H1 (cell line): Measurements from ENCODE around the gene ARHGEF39. TPM values are rescaled to one million over a fixed set of nuclear protein-coding genes. Genes with fewer than 3 reads are reported as not detected.

Source experiments
- CTCF ChIA-PET: fragments of 300-600 bp; sonication (Branson Sonifier 250); formaldehyde crosslinking; loops from one replicate; lab custom pipeline; 2021; ENCODE audit not compliant: partially characterized antibody; lab: Charles Lee
- POLR2A ChIA-PET: fragments of 300-600 bp; sonication (Branson Sonifier 250); formaldehyde crosslinking; loops from one replicate; lab custom pipeline; 2021; ENCODE audit warnings: inconsistent platforms; ENCODE audit not compliant: partially characterized antibody; lab: Charles Lee
- DNase-seq, 2 experiments: peaks; one replicate each; pipeline versions ENCODE4 v3.0.0 to v3.0.0-alpha.2; 2010 to 2022; ENCODE audit warnings: low spot score in 2 of 2, low read depth in 1 of 2, mixed read lengths in 1 of 2
- FAIRE-seq: peaks from 2 replicates; lab custom pipeline; 2011; peaks lifted over from hg19 to GRCh38; lab: Jason Lieb, UNC
- H2AFZ ChIP-seq: 2 replicates; pipeline ENCODE4 v1.8.1; 2012; ENCODE audit warnings: low read length, inconsistent platforms
- H2AK5ac ChIP-seq: 2 replicates; pipeline ENCODE4 v1.6.1; 2013; ENCODE audit warnings: low read depth, low read length
- H2BK120ac ChIP-seq: replicated peaks from 2 replicates; pipeline ENCODE3; 2013; ENCODE audit warnings: low read depth, low read length, inconsistent platforms
- H2BK12ac ChIP-seq: 2 replicates; pipeline ENCODE4 v1.6.1; 2013; ENCODE audit warnings: low read depth, low read length
- H2BK15ac ChIP-seq: 2 replicates; pipeline ENCODE4 v1.6.1; 2013; ENCODE audit warnings: low read length
- H2BK20ac ChIP-seq: 2 replicates; pipeline ENCODE4 v1.6.1; 2013; ENCODE audit warnings: low read length
- H2BK5ac ChIP-seq: 2 replicates; pipeline ENCODE4 v1.6.1; 2013; ENCODE audit warnings: low read depth, low read length
- H3K14ac ChIP-seq: 2 replicates; pipeline ENCODE4 v1.6.1; 2013; ENCODE audit warnings: inconsistent platforms; ENCODE audit not compliant: insufficient read length
- H3K18ac ChIP-seq: 2 replicates; pipeline ENCODE4 v1.6.1; 2013; ENCODE audit warnings: low read length; ENCODE audit errors: extremely low read depth
- H3K23ac ChIP-seq: 2 replicates; pipeline ENCODE4 v1.6.1; 2013; ENCODE audit warnings: inconsistent platforms; ENCODE audit not compliant: insufficient read length
- H3K23me2 ChIP-seq: 2 replicates; pipeline ENCODE4 v1.6.1; 2013; ENCODE audit warnings: low read depth, low read length
- H3K27ac ChIP-seq: 2 replicates; pipeline ENCODE4 v1.6.1; 2011; ENCODE audit warnings: low read depth, low read length, inconsistent platforms
- H3K27me3 ChIP-seq, 4 experiments: replicated peaks in 1 of 4; 1 replicate in 1 of 4; 2 replicates in 3 of 4; pipeline versions ENCODE4 v1.6.1 to v1.8.1; 2011 to 2013; ENCODE audit warnings: low read length in 3 of 4, mild to moderate bottlenecking in 3 of 4, inconsistent platforms in 2 of 4, mixed read lengths in 2 of 4, moderate library complexity in 1 of 4; ENCODE audit not compliant: control insufficient read depth in 3 of 4, insufficient read depth in 3 of 4; ENCODE audit errors: extremely low read depth in 1 of 4
- H3K36me3 ChIP-seq, 4 experiments: 2 replicates each; pipeline versions ENCODE4 v1.6.1 to v1.8.1; 2011 to 2013; ENCODE audit warnings: mild to moderate bottlenecking in 4 of 4, low read length in 3 of 4, moderate library complexity in 2 of 4, control low read depth in 1 of 4, inconsistent platforms in 1 of 4; ENCODE audit not compliant: insufficient read depth in 4 of 4, control insufficient read depth in 2 of 4
- H3K4ac ChIP-seq: replicated peaks from 2 replicates; pipeline ENCODE3; 2013; ENCODE audit warnings: low read length, low read depth, mixed read lengths, inconsistent platforms; ENCODE audit not compliant: insufficient read length
- H3K4me1 ChIP-seq, 4 experiments: replicated peaks in 1 of 4; 1 replicate in 1 of 4; 2 replicates in 3 of 4; pipeline versions ENCODE4 v1.6.1 to v1.8.1; 2011 to 2013; ENCODE audit warnings: low read length in 3 of 4, inconsistent platforms in 2 of 4, mixed read lengths in 1 of 4; ENCODE audit not compliant: insufficient read depth in 4 of 4, control insufficient read depth in 3 of 4
- H3K4me2 ChIP-seq, 2 experiments: 2 replicates each; pipeline versions ENCODE4 v1.6.1 to v1.8.1; 2011 to 2013; ENCODE audit warnings: low read depth in 2 of 2, low read length in 2 of 2, control low read depth in 1 of 2, inconsistent platforms in 1 of 2, mild to moderate bottlenecking in 1 of 2; ENCODE audit not compliant: insufficient read depth in 1 of 2
- H3K4me3 ChIP-seq, 4 experiments: fragments of 200-600, 300-600 bp in 1 of 4; sonication (generic), shearing (Covaris generic), sonication (Bioruptor Twin) in 1 of 4; 2 replicates each; pipeline versions ENCODE4 v1.5.1 to v1.8.1; 2011 to 2016; ENCODE audit warnings: low read length in 4 of 4, low read depth in 3 of 4, control low read depth in 2 of 4, inconsistent platforms in 2 of 4, mild to moderate bottlenecking in 2 of 4, mixed read lengths in 1 of 4, moderate library complexity in 1 of 4; ENCODE audit not compliant: insufficient read depth in 2 of 4; ENCODE audit errors: extremely low read depth in 1 of 4
- H3K56ac ChIP-seq: replicated peaks from 2 replicates; pipeline ENCODE3; 2013; ENCODE audit warnings: low read depth, mild to moderate bottlenecking, mixed read lengths, low read length, inconsistent platforms; ENCODE audit not compliant: insufficient read length
- H3K79me1 ChIP-seq: 2 replicates; pipeline ENCODE4 v1.6.1; 2013; ENCODE audit warnings: low read depth, low read length, control low read depth
- H3K79me2 ChIP-seq, 2 experiments: 2 replicates each; pipeline versions ENCODE4 v1.6.1 to v1.8.1; 2012 to 2013; ENCODE audit warnings: low read length in 2 of 2, mild to moderate bottlenecking in 2 of 2, inconsistent platforms in 1 of 2; ENCODE audit not compliant: insufficient read depth in 2 of 2, control insufficient read depth in 1 of 2
- H3K9ac ChIP-seq, 4 experiments: replicated peaks in 1 of 4; 1 replicate in 1 of 4; 2 replicates in 3 of 4; pipeline versions ENCODE4 v1.6.1 to v1.8.1; 2011 to 2013; ENCODE audit warnings: low read depth in 3 of 4, low read length in 3 of 4, control low read depth in 2 of 4, mild to moderate bottlenecking in 2 of 4, moderate library complexity in 2 of 4, inconsistent platforms in 1 of 4; ENCODE audit errors: extremely low read depth in 1 of 4
- H3K9me3 ChIP-seq, 2 experiments: 2 replicates each; pipeline versions ENCODE4 v1.6.1 to v1.8.1; 2012 to 2013; ENCODE audit warnings: mild to moderate bottlenecking in 2 of 2, moderate library complexity in 2 of 2, control low read depth in 1 of 2, inconsistent platforms in 1 of 2, low read depth in 1 of 2, low read length in 1 of 2, mixed read lengths in 1 of 2; ENCODE audit not compliant: insufficient read depth in 2 of 2
- H4K20me1 ChIP-seq, 2 experiments: replicated peaks in 1 of 2; 2 replicates each; pipeline versions ENCODE3 to v1.8.1; 2011 to 2013; ENCODE audit warnings: inconsistent platforms in 2 of 2, low read length in 2 of 2, mild to moderate bottlenecking in 1 of 2; ENCODE audit not compliant: insufficient read depth in 2 of 2, control insufficient read depth in 1 of 2
- H4K5ac ChIP-seq: 2 replicates; pipeline ENCODE4 v1.6.1; 2013; ENCODE audit warnings: low read length, low read depth, mixed read lengths, inconsistent platforms; ENCODE audit not compliant: insufficient read length
- H4K8ac ChIP-seq: 2 replicates; pipeline ENCODE4 v1.8.0; 2013; ENCODE audit warnings: mild to moderate bottlenecking, moderate library complexity, low read length, inconsistent platforms; ENCODE audit not compliant: insufficient read depth; ENCODE audit errors: extremely low read depth
- H4K91ac ChIP-seq: replicated peaks from 2 replicates; pipeline ENCODE3; 2013; ENCODE audit warnings: low read length, mixed read lengths, inconsistent platforms; ENCODE audit not compliant: insufficient read length
- CBX5 ChIP-seq: fragments of 300-800, 300-1000 bp; sonication (generic); IDR thresholded peaks from 2 replicates; pipeline ENCODE4 v1.7.1; 2016; ENCODE audit warnings: antibody characterized with exemption, low read length, low read depth
- CEBPB ChIP-seq: IDR thresholded peaks from 2 replicates; pipeline ENCODE4 v1.6.1; 2012; ENCODE audit warnings: low read depth, low read length
- CTBP2 ChIP-seq: IDR thresholded peaks from 2 replicates; pipeline ENCODE4 v1.7.0; 2011; ENCODE audit warnings: borderline replicate concordance, mild to moderate bottlenecking, moderate library complexity, mixed read lengths, low read length; ENCODE audit not compliant: insufficient read depth, insufficient read length
- HDAC2 ChIP-seq, 2 experiments: fragments of 300-600 bp in 1 of 2; sonication (generic) in 1 of 2; IDR thresholded peaks; 2 replicates each; pipeline ENCODE4 v1.6.1; 2011 to 2012; ENCODE audit warnings: low read depth in 2 of 2, low read length in 2 of 2, mild to moderate bottlenecking in 2 of 2, moderate library complexity in 2 of 2, borderline replicate concordance in 1 of 2, inconsistent platforms in 1 of 2
- RXRA ChIP-seq: IDR thresholded peaks from 2 replicates; pipeline ENCODE4 v1.6.1; 2011; ENCODE audit warnings: low read depth, mild to moderate bottlenecking, low read length, moderate library complexity; ENCODE audit not compliant: insufficient read depth
- SIN3A ChIP-seq, 2 experiments: IDR thresholded peaks in 1 of 2; conservative IDR thresholded peaks in 1 of 2; 2 replicates each; pipeline ENCODE4 v1.6.1; 2011 to 2012; ENCODE audit warnings: low read length in 2 of 2, improper control_type of control experiment in 1 of 2, low read depth in 1 of 2, mild to moderate bottlenecking in 1 of 2
- SIX5 ChIP-seq: IDR thresholded peaks from 2 replicates; pipeline ENCODE4 v1.6.1; 2011; ENCODE audit warnings: mild to moderate bottlenecking, low read depth, low read length
- SUZ12 ChIP-seq: fragments of 200-600 bp; sonication (generic); IDR thresholded peaks from 2 replicates; pipeline ENCODE4 v1.6.1; 2012; ENCODE audit warnings: mild to moderate bottlenecking, inconsistent platforms, low read length, moderate library complexity, mixed read lengths
- YY1 ChIP-seq: IDR thresholded peaks from 2 replicates; pipeline ENCODE4 v1.6.1; 2011; ENCODE audit warnings: low read depth, mild to moderate bottlenecking, low read length
- WGBS, 2 experiments: shearing (Covaris generic) in 1 of 2; methylation state at CpG; one replicate each; pipeline versions ENCODE4 v1.1.6 to v1.1.7; 2013 to 2015; ENCODE audit warnings: low lambda C conversion rate in 2 of 2, mixed read lengths in 2 of 2, inconsistent platforms in 1 of 2, low coverage in 1 of 2, missing lambda C conversion rate in 1 of 2; ENCODE audit not compliant: insufficient replicate concordance in 2 of 2, insufficient coverage in 1 of 2, insufficient read length in 1 of 2; ENCODE audit errors: extremely low coverage in 1 of 2, missing lambda C conversion rate in 1 of 2; 5-methylcytosine and 5-hydroxymethylcytosine counted together
- polyA plus RNA-seq, 7 experiments: library from polyadenylated mRNA; depleted of rRNA in 3 of 7; stranded (reverse) in 5 of 7; unstranded in 2 of 7; fragments of >200 nt in 5 of 7; fragments of 200-250 nt in 2 of 7; gene quantifications; 1 replicate in 5 of 7; 2 replicates in 1 of 7; 4 replicates in 1 of 7; pipeline versions ENCODE4 v1.2.1 to v1.2.3, GENCODE V29; 2011 to 2013; ENCODE audit warnings: missing spikeins in 2 of 7, mixed read lengths in 2 of 7
- total RNA-seq: library from RNA; stranded (reverse); fragmentation: NEBNext Ultra II Directional; extraction: Animal tissue kit (Norgen Biotek cat#: 25700); gene quantifications from 2 replicates; pipeline ENCODE4 v1.2.1, GENCODE V29; 2021
- TF ChIP-seq, protein P1 (sequence below): IDR thresholded peaks from 2 replicates; pipeline ENCODE4 v1.6.1; 2011; ENCODE audit warnings: low read length, improper control_type of control experiment

Gene ARHGEF39
- total and polyA plus RNA-seq, 2 of the 8 experiments (the other 6 are each of a cell fraction or from before 2014, with no cell fraction given) = 18.6 to 18.7 TPM

DNA sequence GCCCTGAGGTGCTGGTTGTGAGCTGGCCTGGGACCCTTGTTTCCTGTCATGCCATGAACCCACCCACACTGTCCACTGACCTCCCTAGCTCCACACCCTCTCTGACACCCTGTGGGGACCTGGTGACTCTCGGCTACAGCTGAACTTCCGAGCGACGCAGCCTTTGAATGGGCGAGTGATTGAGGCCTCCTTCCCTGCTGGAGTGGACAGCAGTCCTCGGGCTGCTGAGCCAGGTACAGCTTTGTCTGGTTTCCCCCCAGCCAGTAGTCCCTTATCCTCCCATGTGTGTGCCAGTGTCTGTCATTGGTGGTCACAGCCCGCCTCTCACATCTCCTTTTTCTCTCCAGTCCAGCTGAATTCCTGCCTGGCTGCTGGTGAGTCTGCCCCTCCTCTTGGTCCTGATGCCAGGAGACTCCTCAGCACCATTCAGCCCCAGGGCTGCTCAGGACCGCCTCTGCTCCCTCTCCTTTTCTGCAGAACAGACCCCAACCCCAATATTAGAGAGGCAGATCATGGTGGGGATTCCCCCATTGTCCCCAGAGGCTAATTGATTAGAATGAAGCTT, 14.9 kb upstream of the ARHGEF39 start:
- 95% methylated on average over 8 of the region's 8 CpGs; no CpG with 5 or more reads in 1 of the 2 experiments for WGBS, 2 experiments
- no peak for DNase-seq
- H2BK5ac ChIP-seq = no peak overlapping the region
- peaks cover 0 to 12% (median 4%) of the 10 kb centered on the region in 4 experiments; a peak in 5 of 7 replicates for H3K4me1 ChIP-seq
- no peak overlapping the region for H3K23ac ChIP-seq
- no peak overlapping the region for H2BK20ac ChIP-seq
- H4K8ac ChIP-seq = no peak overlapping the region
- no peak overlapping the region for H2BK120ac ChIP-seq
- no peak overlapping the region for H3K18ac ChIP-seq
- H3K9ac ChIP-seq = no peak overlapping the region; a peak in 1 of 7 replicates
- peaks cover 2% of the 10 kb centered on the region; the same call in 1 of the 2 replicates for H3K23me2 ChIP-seq
- no peak overlapping the region for H2BK15ac ChIP-seq
- no peak overlapping the region for H3K14ac ChIP-seq
- no peak overlapping the region for H3K4ac ChIP-seq
- no peak overlapping the region for H2BK12ac ChIP-seq
- H4K5ac ChIP-seq = no peak overlapping the region
- peaks cover 8 to 30% (median 20%) of the 10 kb centered on the region in 4 experiments; a peak in 6 of 8 replicates for H3K36me3 ChIP-seq
- no peak overlapping the region for H2AK5ac ChIP-seq
- H3K4me3 ChIP-seq = no peak overlapping the region
- H3K27me3 ChIP-seq = peaks cover 0 to 3% (median 1%) of the 10 kb centered on the region in 4 experiments; a peak in 3 of 7 replicates
- H3K56ac ChIP-seq = no peak overlapping the region
- H3K27ac ChIP-seq = no peak overlapping the region
- H3K79me1 ChIP-seq = no peaks in the 10 kb centered on the region
- ChIA-PET POLR2A (interaction anchor here (0.7 to 8.4 kb wide), 11 partner anchors 8 to 61 kb away, joined by 3 to 55 read pairs (median 4); partner anchors contain the start of genes ARHGEF39, CREB3, TLN1 and TPM2), CTCF (interaction anchor here (0.7 to 2.8 kb wide), 14 partner anchors 9 to 227 kb away, joined by 3 to 23 read pairs (median 4); partner anchors contain the start of genes ARHGEF39, CCDC107 and RMRP)
- no peak overlapping the region for H4K91ac ChIP-seq
- no peak overlapping the region for H2AFZ ChIP-seq
- no peaks in the 10 kb centered on the region for H3K9me3 ChIP-seq
- FAIRE-seq = no peak
- peaks cover 2 to 6% of the 10 kb centered on the region in 2 experiments for H4K20me1 ChIP-seq
- no peak overlapping the region for H3K4me2 ChIP-seq
- H3K79me2 ChIP-seq = no peaks in the 10 kb centered on the region
- TF ChIP-seq CTBP2 = no peak
- no peak for TF ChIP-seq SIX5
- TF ChIP-seq CEBPB = no peak
- TF ChIP-seq SUZ12 = no peak
- no peak for TF ChIP-seq SIN3A (conservative IDR thresholded peaks at IDR 0.05 in 1 of 2, IDR thresholded peaks at IDR 0.05 in 1 of 2; ENCODE audit: low read depth in 1 of 2, low read length in 2 of 2)
- TF ChIP-seq CBX5 = no peak
- TF ChIP-seq, protein P1, sequence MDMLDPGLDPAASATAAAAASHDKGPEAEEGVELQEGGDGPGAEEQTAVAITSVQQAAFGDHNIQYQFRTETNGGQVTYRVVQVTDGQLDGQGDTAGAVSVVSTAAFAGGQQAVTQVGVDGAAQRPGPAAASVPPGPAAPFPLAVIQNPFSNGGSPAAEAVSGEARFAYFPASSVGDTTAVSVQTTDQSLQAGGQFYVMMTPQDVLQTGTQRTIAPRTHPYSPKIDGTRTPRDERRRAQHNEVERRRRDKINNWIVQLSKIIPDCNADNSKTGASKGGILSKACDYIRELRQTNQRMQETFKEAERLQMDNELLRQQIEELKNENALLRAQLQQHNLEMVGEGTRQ = no peak
- no peak for TF ChIP-seq RXRA
- no peak for TF ChIP-seq HDAC2 (IDR thresholded peaks at IDR 0.05; ENCODE audit: borderline replicate concordance in 1 of 2, low read depth in 2 of 2, low read length in 2 of 2)
- no peak for TF ChIP-seq YY1
